BLaER1 treated with 17β-estradiol and CSF1 and Interleukin-3, amounts not matched to agents 10 nM and 100 nM (cell line): ENCODE results near the gene CLIP1.
"Not testable (repeated sequence)": the region's sequence is repeated elsewhere in the genome, so short reads cannot be mapped to it uniquely, and the experiment has no call there.

ENCODE experiments used
- H3K27ac ChIP-seq, 11 experiments: shearing (Covaris generic); formaldehyde crosslinking; 2 replicates each; pipeline ENCODE4 v1.8.1; 2022
- H3K27me3 ChIP-seq, 11 experiments: shearing (Covaris generic); formaldehyde crosslinking; 2 replicates each; pipeline ENCODE4 v1.8.1; 2022
- H3K36me3 ChIP-seq, 11 experiments: shearing (Covaris generic); formaldehyde crosslinking; 2 replicates each; pipeline ENCODE4 v1.8.1; 2022
- H3K4me1 ChIP-seq, 10 experiments: shearing (Covaris generic); formaldehyde crosslinking; 2 replicates each; pipeline ENCODE4 v1.8.1; 2022
- H3K4me2 ChIP-seq, 11 experiments: shearing (Covaris generic); formaldehyde crosslinking; 2 replicates each; pipeline ENCODE4 v1.8.1; 2022
- H3K4me3 ChIP-seq, 10 experiments: shearing (Covaris generic); formaldehyde crosslinking; 2 replicates each; pipeline ENCODE4 v1.8.1; 2022
- H3K9ac ChIP-seq, 11 experiments: shearing (Covaris generic); formaldehyde crosslinking; 2 replicates each; pipeline ENCODE4 v1.8.1; 2022
- H3K9me3 ChIP-seq, 11 experiments: shearing (Covaris generic); formaldehyde crosslinking; replicated peaks in 1 of 11; 2 replicates each; pipeline ENCODE4 v1.8.1; 2022
- H4K20me1 ChIP-seq, 11 experiments: shearing (Covaris generic); formaldehyde crosslinking; 2 replicates each; pipeline ENCODE4 v1.8.1; 2022
- Cebpa-rat ChIP-seq, 11 experiments: shearing (Covaris generic); IDR thresholded peaks; 2 replicates each; pipeline ENCODE4 v1.8.1; 2022

CLIP1 gene

GRCh38 chr12:122421821-122422729 lies at the start of gene CLIP1:
Gene CLIP1 (minus strand): TSS chr12:122422669. CDS start chr12:122380452, 42,217 bp downstream.
- no peaks in the 10 kb centered on the region for H3K9me3 ChIP-seq
- TF ChIP-seq Cebpa-rat (IDR thresholded peaks at IDR 0.05), result no peak
- H3K4me2 ChIP-seq, result peak within 1 kb of the TSS; percentile 95 to 100 (median 98)
- peak within 1 kb of the TSS; percentile 93 to 100 (median 97) for H3K9ac ChIP-seq
- H3K4me3 ChIP-seq, result peak within 1 kb of the TSS; percentile 78 to 97 (median 92)
- H3K4me1 ChIP-seq, result peaks cover 35 to 47% (median 43%) of the 10 kb centered on the region in 10 experiments
- H3K27me3 ChIP-seq, result peaks cover 0 to 7% (median 0%) of the 10 kb centered on the region in 11 experiments; a peak in 4 of 22 replicates
- peaks cover 9 to 41% (median 33%) of the 10 kb centered on the region in 11 experiments; a peak in 18 of 22 replicates for H4K20me1 ChIP-seq
- peak within 1 kb of the TSS; percentile 90 to 99 (median 95) for H3K27ac ChIP-seq
- H3K36me3 ChIP-seq, result peaks cover 0 to 8% (median 2%) of the 10 kb centered on the region in 11 experiments; a peak in 10 of 22 replicates

- H3K27me3 ChIP-seq, result no peaks in the 10 kb centered on the region
- H4K20me1 ChIP-seq, result peaks cover 0 to 35% (median 11%) of the 10 kb centered on the region in 11 experiments; a peak in 14 of 22 replicates
- H3K9me3 ChIP-seq, result no peaks in the 10 kb centered on the region
- no peak overlapping the region for H3K9ac ChIP-seq
- H3K4me1 ChIP-seq, result peaks cover 0 to 15% (median 8%) of the 10 kb centered on the region in 10 experiments; a peak in 10 of 20 replicates
- H3K36me3 ChIP-seq, result peaks cover 45 to 59% (median 53%) of the 10 kb centered on the region in 11 experiments
- no peak overlapping the region for H3K4me3 ChIP-seq
- H3K27ac ChIP-seq, result no peak overlapping the region; a peak in 2 of 22 replicates
- H3K4me2 ChIP-seq, result no peak overlapping the region; a peak in 1 of 22 replicates
- TF ChIP-seq Cebpa-rat (IDR thresholded peaks at IDR 0.05), result no peak
These were observed 49.1 kb upstream of the CLIP1 start for GRCh38 chr12:122471324-122472226.

GRCh38 chr12:122470576-122470975 lies 48.1 kb upstream of the CLIP1 start:
- not testable (repeated sequence) for H3K9me3 ChIP-seq, H3K4me3 ChIP-seq, H3K4me2 ChIP-seq, H3K27me3 ChIP-seq, H3K9ac ChIP-seq, H3K27ac ChIP-seq
- peaks cover 0 to 19% (median 8%) of the 10 kb centered on the region in 10 experiments; a peak in 11 of 20 replicates for H3K4me1 ChIP-seq
- H3K36me3 ChIP-seq, result peaks cover 35 to 49% (median 43%) of the 10 kb centered on the region in 11 experiments
- peaks cover 0 to 32% (median 11%) of the 10 kb centered on the region in 11 experiments; a peak in 14 of 22 replicates for H4K20me1 ChIP-seq

GRCh38 chr12:122469856-122470255 lies 47.4 kb upstream of the CLIP1 start:
- Histone ChIP-seq H3K4me1 (peaks cover 0 to 19% (median 8%) of the 10 kb centered on the region in 10 experiments; a peak in 11 of 20 replicates), H3K36me3 (peaks cover 28 to 42% (median 36%) of the 10 kb centered on the region in 11 experiments), H4K20me1 (peaks cover 0 to 25% (median 11%) of the 10 kb centered on the region in 11 experiments; a peak in 13 of 22 replicates)
- not testable (repeated sequence) for H3K4me2 ChIP-seq, H3K9me3 ChIP-seq, H3K27ac ChIP-seq, H3K9ac ChIP-seq, H3K27me3 ChIP-seq, H3K4me3 ChIP-seq

- Histone ChIP-seq H3K27me3 (no peaks in the 10 kb centered on the region), H3K4me3 (no peak overlapping the region), H3K4me2 (no peak overlapping the region), H3K9me3 (no peaks in the 10 kb centered on the region), H4K20me1 (peaks cover 0 to 11% (median 0%) of the 10 kb centered on the region in 11 experiments; a peak in 7 of 22 replicates), H3K36me3 (peaks cover 9 to 23% (median 17%) of the 10 kb centered on the region in 11 experiments; a peak in 21 of 22 replicates), H3K9ac (no peak overlapping the region), H3K27ac (no peak overlapping the region), H3K4me1 (peaks cover 0 to 9% (median 0%) of the 10 kb centered on the region in 10 experiments; a peak in 5 of 20 replicates)
- no peak for TF ChIP-seq Cebpa-rat (IDR thresholded peaks at IDR 0.05)
These were observed 45.5 kb upstream of the CLIP1 start for GRCh38 chr12:122467983-122468382.

- peaks cover 0 to 13% (median 3%) of the 10 kb centered on the region in 10 experiments; a peak in 16 of 20 replicates for H3K4me1 ChIP-seq
- not testable (repeated sequence) for H3K9me3 ChIP-seq, H4K20me1 ChIP-seq, H3K4me2 ChIP-seq, H3K36me3 ChIP-seq, H3K9ac ChIP-seq, H3K4me3 ChIP-seq, H3K27me3 ChIP-seq, H3K27ac ChIP-seq
- 0 out of 22 replicates have a peak, but pooled peaks of 2 of the 11 experiments have one; percentile 28 for TF ChIP-seq Cebpa-rat (IDR thresholded peaks at IDR 0.05)
These were observed 42.0 kb upstream of the CLIP1 start for GRCh38 chr12:122464317-122465042.

GRCh38 chr12:122460641-122461040 lies 38.2 kb upstream of the CLIP1 start:
- Histone ChIP-seq H3K4me1 (peaks cover 3 to 14% (median 10%) of the 10 kb centered on the region in 10 experiments; a peak in 17 of 20 replicates), H3K27me3 (no peaks in the 10 kb centered on the region), H3K4me3 (no peak overlapping the region), H3K36me3 (no peaks in the 10 kb centered on the region), H3K9me3 (no peaks in the 10 kb centered on the region), H3K27ac (no peak overlapping the region), H3K9ac (no peak overlapping the region), H3K4me2 (no peak overlapping the region), H4K20me1 (no peaks in the 10 kb centered on the region)
- TF ChIP-seq Cebpa-rat (IDR thresholded peaks at IDR 0.05), result no peak

GRCh38 chr12:122460061-122460460 lies 37.6 kb upstream of the CLIP1 start:
- no peak overlapping the region for H3K27ac ChIP-seq
- no peak overlapping the region for H3K4me2 ChIP-seq

More at GRCh38 chr12:122460061-122460460, 37.6 kb upstream of the CLIP1 start:
- TF ChIP-seq Cebpa-rat (IDR thresholded peaks at IDR 0.05), result no peak
- Histone ChIP-seq H3K36me3 (no peaks in the 10 kb centered on the region), H3K9ac (no peak overlapping the region), H3K4me3 (no peak overlapping the region), H3K27me3 (no peaks in the 10 kb centered on the region), H4K20me1 (no peaks in the 10 kb centered on the region), H3K9me3 (no peaks in the 10 kb centered on the region), H3K4me1 (peaks cover 3 to 15% (median 11%) of the 10 kb centered on the region in 10 experiments; a peak in 17 of 20 replicates)
